ENCODE measurements around the gene HPSE. TPM values are rescaled to one million over a fixed set of nuclear protein-coding genes. Genes with fewer than 3 reads are reported as not detected.
"Not testable (repeated sequence)": the region's sequence is repeated elsewhere in the genome, so short reads cannot be mapped to it uniquely, and the experiment has no call there.

Gene HPSE
- total and polyA plus RNA-seq, 2 experiments from 2014 or later, result 2.2 to 2.9 TPM

DNA sequence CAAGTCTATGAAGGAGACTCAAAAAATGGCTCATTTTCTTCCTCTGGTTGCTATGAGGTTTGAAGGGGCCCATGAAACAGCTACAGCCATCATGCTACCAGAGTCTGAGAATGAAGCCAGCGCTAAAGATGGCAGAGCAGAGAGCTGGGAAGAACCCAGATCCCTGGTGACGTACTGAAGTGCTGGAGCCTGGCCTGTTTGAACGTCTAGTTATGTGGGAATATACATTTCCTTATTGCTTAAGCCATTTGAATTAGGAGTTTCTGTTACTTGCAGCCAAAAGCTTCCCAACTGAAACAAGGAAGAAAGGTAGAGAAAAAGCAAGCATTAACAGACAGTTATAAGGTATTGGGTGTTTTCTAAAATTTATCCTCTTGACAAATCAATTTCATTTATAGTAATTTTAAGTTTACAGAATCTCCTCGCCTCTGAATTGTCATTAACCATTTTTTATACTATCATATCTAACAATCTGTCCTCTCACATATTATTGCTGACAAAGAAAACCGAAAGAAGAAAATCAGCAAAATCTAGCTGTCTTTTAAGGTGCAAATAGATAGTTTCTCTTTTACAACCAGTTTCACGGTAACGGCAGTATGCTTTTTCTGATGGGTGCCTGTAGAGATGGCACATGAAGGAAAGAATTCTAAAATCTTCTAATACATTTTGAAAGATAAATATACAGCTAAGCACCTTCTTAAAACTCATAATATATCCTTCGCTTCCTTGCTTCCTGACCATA lies 41.2 kb downstream of the HPSE start:
- H3K36me3 Mint-ChIP-seq (ENCODE audit: low read depth), result no peaks in the 10 kb centered on the region
- Histone ChIP-seq H3K79me2 (replicated peaks; ENCODE audit: insufficient read depth) (no peaks in the 10 kb centered on the region), H2AFZ (no peak overlapping the region), H4K20me1 (replicated peaks; ENCODE audit: insufficient read depth) (no peaks in the 10 kb centered on the region), H3K27me3 (ENCODE audit: insufficient read depth) (no peaks in the 10 kb centered on the region), H3F3A (replicated peaks; ENCODE audit: low read depth) (no peaks in the 10 kb centered on the region), H3K9me2 (ENCODE audit: insufficient read depth) (no peaks in the 10 kb centered on the region; the same call in 1 of the 2 replicates), H3K4me2 (no peak overlapping the region), H3K4me1 (ENCODE audit: insufficient read depth) (no peaks in the 10 kb centered on the region), H3K4me3 (no peak overlapping the region), H3K36me3 (ENCODE audit: insufficient read depth) (no peaks in the 10 kb centered on the region), H3K27ac (ENCODE audit: low read depth) (no peak overlapping the region)
- H3K4me1 Mint-ChIP-seq, result no peaks in the 10 kb centered on the region
- H3K27ac Mint-ChIP-seq, result no peak overlapping the region
- no peaks in the 10 kb centered on the region for H3K27me3 Mint-ChIP-seq (ENCODE audit: insufficient read depth, low read depth, poor library complexity)
- peaks cover 7% of the 10 kb centered on the region; the same call in 2 of the 3 replicates for H3K9me3 Mint-ChIP-seq
- DNase-seq (ENCODE audit: low spot score) (no peak), ATAC-seq (no peak)
- TF ChIP-seq NANOG (IDR thresholded peaks at IDR 0.05; ENCODE audit: borderline replicate concordance), result no peak
- TF ChIP-seq JUNB (IDR thresholded peaks at IDR 0.05; ENCODE audit: unreplicated experiment), result no peak
- no peak for TF ChIP-seq CREB1 (CRISPR knock-in tag; IDR thresholded peaks at IDR 0.05; ENCODE audit: low read depth)
- no peak for TF ChIP-seq ZNF462 (CRISPR knock-in tag; IDR thresholded peaks at IDR 0.05)
- TF ChIP-seq, protein P1, sequence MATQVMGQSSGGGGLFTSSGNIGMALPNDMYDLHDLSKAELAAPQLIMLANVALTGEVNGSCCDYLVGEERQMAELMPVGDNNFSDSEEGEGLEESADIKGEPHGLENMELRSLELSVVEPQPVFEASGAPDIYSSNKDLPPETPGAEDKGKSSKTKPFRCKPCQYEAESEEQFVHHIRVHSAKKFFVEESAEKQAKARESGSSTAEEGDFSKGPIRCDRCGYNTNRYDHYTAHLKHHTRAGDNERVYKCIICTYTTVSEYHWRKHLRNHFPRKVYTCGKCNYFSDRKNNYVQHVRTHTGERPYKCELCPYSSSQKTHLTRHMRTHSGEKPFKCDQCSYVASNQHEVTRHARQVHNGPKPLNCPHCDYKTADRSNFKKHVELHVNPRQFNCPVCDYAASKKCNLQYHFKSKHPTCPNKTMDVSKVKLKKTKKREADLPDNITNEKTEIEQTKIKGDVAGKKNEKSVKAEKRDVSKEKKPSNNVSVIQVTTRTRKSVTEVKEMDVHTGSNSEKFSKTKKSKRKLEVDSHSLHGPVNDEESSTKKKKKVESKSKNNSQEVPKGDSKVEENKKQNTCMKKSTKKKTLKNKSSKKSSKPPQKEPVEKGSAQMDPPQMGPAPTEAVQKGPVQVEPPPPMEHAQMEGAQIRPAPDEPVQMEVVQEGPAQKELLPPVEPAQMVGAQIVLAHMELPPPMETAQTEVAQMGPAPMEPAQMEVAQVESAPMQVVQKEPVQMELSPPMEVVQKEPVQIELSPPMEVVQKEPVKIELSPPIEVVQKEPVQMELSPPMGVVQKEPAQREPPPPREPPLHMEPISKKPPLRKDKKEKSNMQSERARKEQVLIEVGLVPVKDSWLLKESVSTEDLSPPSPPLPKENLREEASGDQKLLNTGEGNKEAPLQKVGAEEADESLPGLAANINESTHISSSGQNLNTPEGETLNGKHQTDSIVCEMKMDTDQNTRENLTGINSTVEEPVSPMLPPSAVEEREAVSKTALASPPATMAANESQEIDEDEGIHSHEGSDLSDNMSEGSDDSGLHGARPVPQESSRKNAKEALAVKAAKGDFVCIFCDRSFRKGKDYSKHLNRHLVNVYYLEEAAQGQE (IDR thresholded peaks at IDR 0.05; ENCODE audit: unreplicated experiment), result no peak
- no peak for TF ChIP-seq EZH2phosphoT487 (IDR thresholded peaks at IDR 0.05; ENCODE audit: unreplicated experiment)
- no peak for TF ChIP-seq ZNF331 (CRISPR knock-in tag; IDR thresholded peaks at IDR 0.05; ENCODE audit: low read depth)
- H3K4me3 Mint-ChIP-seq, result no peak overlapping the region

DNA sequence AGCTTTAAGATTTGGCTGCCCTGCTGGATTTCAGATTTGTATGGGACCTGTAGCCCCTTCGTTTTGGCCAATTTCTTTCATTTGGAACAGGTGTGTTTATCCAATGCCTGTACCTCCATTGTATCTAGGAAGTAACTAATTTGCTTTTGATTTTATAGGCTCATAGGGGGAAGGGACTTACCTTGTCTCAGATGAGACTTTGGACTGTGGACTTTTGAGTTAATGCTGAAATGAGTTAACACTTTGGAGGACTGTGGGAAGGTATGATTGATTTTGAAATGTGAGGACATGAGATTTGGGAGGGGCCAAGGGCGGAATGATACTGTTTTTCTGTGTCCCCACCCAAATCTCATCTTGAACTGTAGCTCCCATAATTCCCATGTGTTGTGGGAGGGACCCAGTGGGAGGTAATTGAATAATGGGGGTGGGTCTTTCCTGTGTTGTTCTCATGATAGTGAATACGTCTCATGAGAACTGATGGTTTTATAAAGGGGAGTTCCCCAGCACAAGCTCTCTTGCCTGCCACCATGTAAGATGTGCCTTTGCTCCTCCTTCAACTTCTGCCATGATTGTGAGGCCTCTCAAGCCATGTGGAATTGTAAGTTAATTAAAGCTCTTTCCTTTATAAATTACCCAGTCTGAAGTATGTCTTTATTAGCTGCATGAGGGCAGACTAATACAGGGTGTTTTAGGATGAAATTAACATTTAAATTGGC lies 44.4 kb downstream of the HPSE start:
- not testable (repeated sequence) for ATAC-seq; H3K4me3 ChIP-seq; H3K27me3 ChIP-seq (ENCODE audit: insufficient read depth); H3K79me2 ChIP-seq (replicated peaks; ENCODE audit: insufficient read depth); H3K27ac Mint-ChIP-seq; H3K36me3 ChIP-seq (ENCODE audit: insufficient read depth); H3K4me2 ChIP-seq; H3K4me1 ChIP-seq (ENCODE audit: insufficient read depth); H2AFZ ChIP-seq; H3K27me3 Mint-ChIP-seq (ENCODE audit: insufficient read depth, low read depth, poor library complexity); H3K9me3 Mint-ChIP-seq; H3K27ac ChIP-seq (ENCODE audit: low read depth); H4K20me1 ChIP-seq (replicated peaks; ENCODE audit: insufficient read depth); H3K4me1 Mint-ChIP-seq; H3F3A ChIP-seq (replicated peaks; ENCODE audit: low read depth); H3K4me3 Mint-ChIP-seq; DNase-seq (ENCODE audit: low spot score); H3K36me3 Mint-ChIP-seq (ENCODE audit: low read depth); H3K9me2 ChIP-seq (ENCODE audit: insufficient read depth)

Measured in GM23338 (cell line).